ENCODE data around the gene WDTC1.

DNA sequence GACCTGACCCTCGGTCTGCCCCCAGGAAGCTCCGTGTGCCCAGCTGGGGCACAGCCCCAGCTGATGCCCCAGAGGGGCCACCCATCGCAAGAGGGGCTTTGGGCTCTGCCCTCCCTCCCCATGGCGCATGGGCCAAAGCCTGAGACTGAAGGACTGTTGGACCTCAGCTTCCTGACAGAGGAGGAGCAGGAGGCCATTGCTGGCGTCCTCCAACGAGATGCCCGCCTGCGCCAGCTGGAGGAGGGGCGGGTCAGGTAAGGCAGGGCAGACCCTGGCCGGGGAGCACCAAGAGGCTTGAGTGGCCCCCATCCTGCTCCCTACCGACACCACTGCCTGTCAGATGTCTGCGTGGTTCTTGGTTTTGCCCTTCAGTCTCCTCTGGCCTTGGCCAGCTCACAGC, 110.8 kb downstream of the WDTC1 start:
- TF ChIP-seq, protein P1, sequence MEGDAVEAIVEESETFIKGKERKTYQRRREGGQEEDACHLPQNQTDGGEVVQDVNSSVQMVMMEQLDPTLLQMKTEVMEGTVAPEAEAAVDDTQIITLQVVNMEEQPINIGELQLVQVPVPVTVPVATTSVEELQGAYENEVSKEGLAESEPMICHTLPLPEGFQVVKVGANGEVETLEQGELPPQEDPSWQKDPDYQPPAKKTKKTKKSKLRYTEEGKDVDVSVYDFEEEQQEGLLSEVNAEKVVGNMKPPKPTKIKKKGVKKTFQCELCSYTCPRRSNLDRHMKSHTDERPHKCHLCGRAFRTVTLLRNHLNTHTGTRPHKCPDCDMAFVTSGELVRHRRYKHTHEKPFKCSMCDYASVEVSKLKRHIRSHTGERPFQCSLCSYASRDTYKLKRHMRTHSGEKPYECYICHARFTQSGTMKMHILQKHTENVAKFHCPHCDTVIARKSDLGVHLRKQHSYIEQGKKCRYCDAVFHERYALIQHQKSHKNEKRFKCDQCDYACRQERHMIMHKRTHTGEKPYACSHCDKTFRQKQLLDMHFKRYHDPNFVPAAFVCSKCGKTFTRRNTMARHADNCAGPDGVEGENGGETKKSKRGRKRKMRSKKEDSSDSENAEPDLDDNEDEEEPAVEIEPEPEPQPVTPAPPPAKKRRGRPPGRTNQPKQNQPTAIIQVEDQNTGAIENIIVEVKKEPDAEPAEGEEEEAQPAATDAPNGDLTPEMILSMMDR (IDR thresholded peaks at IDR 0.05) = no peak
- no peak for TF ChIP-seq POLR2A (IDR thresholded peaks at IDR 0.05)
- TF ChIP-seq POLR2AphosphoS5 (IDR thresholded peaks at IDR 0.05) = no peak
